Measurements from ENCODE around the gene MPRIP. TPM values are rescaled to one million over a fixed set of nuclear protein-coding genes. Genes with fewer than 3 reads are reported as not detected.

The MPRIP gene
- total RNA-seq, 1 donor from 2014 or later, result 224 TPM

GRCh38 chr17:17217995-17218394, 175.7 kb downstream of the MPRIP start:
- H3K4me1 Mint-ChIP-seq, result no peaks in the 10 kb centered on the region
- TF ChIP-seq CTCF (IDR thresholded peaks at IDR 0.05; ENCODE audit: unreplicated experiment), result no peak
- no peaks in the 10 kb centered on the region for H3K9me3 Mint-ChIP-seq
- no peak overlapping the region for H3K27ac Mint-ChIP-seq
- H3K27me3 Mint-ChIP-seq (ENCODE audit: low read depth), result no peaks in the 10 kb centered on the region
- H3K36me3 Mint-ChIP-seq, result peaks cover 45% of the 10 kb centered on the region
- no peak overlapping the region for H3K4me3 Mint-ChIP-seq
- DNase-seq (ENCODE audit: low spot score in 2 of 2, unreplicated experiment in 2 of 2), result no peak

- no peak for TF ChIP-seq CTCF (IDR thresholded peaks at IDR 0.05; ENCODE audit: unreplicated experiment)
- H3K36me3 Mint-ChIP-seq, result peaks cover 47% of the 10 kb centered on the region
- no peaks in the 10 kb centered on the region for H3K9me3 Mint-ChIP-seq
- no peaks in the 10 kb centered on the region for H3K27me3 Mint-ChIP-seq (ENCODE audit: low read depth)
- DNase-seq (ENCODE audit: low spot score in 2 of 2, unreplicated experiment in 2 of 2), result no peak
- no peaks in the 10 kb centered on the region for H3K4me1 Mint-ChIP-seq
- no peak overlapping the region for H3K4me3 Mint-ChIP-seq
- H3K27ac Mint-ChIP-seq, result no peak overlapping the region
Observed at GRCh38 chr17:17220529-17220928, 178.3 kb downstream of the MPRIP start.

GRCh38 chr17:17221329-17221728, 179.1 kb downstream of the MPRIP start:
- Mint-ChIP-seq H3K4me1 (no peaks in the 10 kb centered on the region), H3K27me3 (ENCODE audit: low read depth) (no peaks in the 10 kb centered on the region), H3K27ac (no peak overlapping the region), H3K36me3 (peaks cover 48% of the 10 kb centered on the region), H3K4me3 (no peak overlapping the region), H3K9me3 (no peaks in the 10 kb centered on the region)
- no peak for TF ChIP-seq CTCF (IDR thresholded peaks at IDR 0.05; ENCODE audit: unreplicated experiment)
- DNase-seq (ENCODE audit: low spot score in 2 of 2, unreplicated experiment in 2 of 2), result no peak

GRCh38 chr17:17223736-17224135, 181.5 kb downstream of the MPRIP start:
- no peak for TF ChIP-seq CTCF (IDR thresholded peaks at IDR 0.05; ENCODE audit: unreplicated experiment)
- Mint-ChIP-seq H3K36me3 (peaks cover 38% of the 10 kb centered on the region), H3K27ac (no peak overlapping the region), H3K9me3 (no peaks in the 10 kb centered on the region), H3K4me3 (no peak overlapping the region), H3K27me3 (ENCODE audit: low read depth) (no peaks in the 10 kb centered on the region), H3K4me1 (no peaks in the 10 kb centered on the region)
- DNase-seq (ENCODE audit: low spot score in 2 of 2, unreplicated experiment in 2 of 2), result no peak

- Mint-ChIP-seq H3K4me1 (no peaks in the 10 kb centered on the region), H3K27me3 (ENCODE audit: low read depth) (no peaks in the 10 kb centered on the region), H3K27ac (no peak overlapping the region), H3K9me3 (no peaks in the 10 kb centered on the region), H3K4me3 (no peak overlapping the region), H3K36me3 (peaks cover 37% of the 10 kb centered on the region)
- no peak for DNase-seq (ENCODE audit: low spot score in 2 of 2, unreplicated experiment in 2 of 2)
- TF ChIP-seq CTCF (IDR thresholded peaks at IDR 0.05; ENCODE audit: unreplicated experiment), result no peak
Observed at GRCh38 chr17:17224137-17224536, 181.9 kb downstream of the MPRIP start.

GRCh38 chr17:17225901-17226300, 183.6 kb downstream of the MPRIP start:
- peaks cover 40% of the 10 kb centered on the region for H3K36me3 Mint-ChIP-seq
- no peaks in the 10 kb centered on the region for H3K4me1 Mint-ChIP-seq
- no peak overlapping the region for H3K4me3 Mint-ChIP-seq
- H3K27me3 Mint-ChIP-seq (ENCODE audit: low read depth), result no peaks in the 10 kb centered on the region
- no peak for DNase-seq (ENCODE audit: low spot score in 2 of 2, unreplicated experiment in 2 of 2)
- no peaks in the 10 kb centered on the region for H3K9me3 Mint-ChIP-seq
- no peak overlapping the region for H3K27ac Mint-ChIP-seq
- no peak for TF ChIP-seq CTCF (IDR thresholded peaks at IDR 0.05; ENCODE audit: unreplicated experiment)

Measured in mesothelial cell of epicardium (in vitro differentiated cells).